Colonic mucosa (tissue), 4 donors: ENCODE results near the gene FAM9C. TPM values are rescaled to one million over a fixed set of nuclear protein-coding genes. Genes with fewer than 3 reads are reported as not detected.

Experiments used
- DNase-seq: peaks from one replicate; pipeline ENCODE4 v3.0.0-alpha.2; 2020
- H3K27ac ChIP-seq: fragments of 200-600 bp; one replicate; pipeline ENCODE4 v1.8.0; 2021
- H3K27me3 ChIP-seq: fragments of 200-600 bp; one replicate; pipeline ENCODE4 v1.8.0; 2021
- H3K36me3 ChIP-seq: fragments of 200-600 bp; one replicate; pipeline ENCODE4 v1.8.0; 2021
- H3K4me1 ChIP-seq: fragments of 200-600 bp; one replicate; pipeline ENCODE4 v1.8.0; 2021; ENCODE audit warnings: mild to moderate bottlenecking
- H3K4me3 ChIP-seq: fragments of 200-600 bp; one replicate; pipeline ENCODE4 v1.8.0; 2021
- H3K9ac ChIP-seq, 2 donors: one replicate each; pipeline ENCODE4 v1.7.0; 2013; ENCODE audit warnings: control low read depth in 2 of 2, low read depth in 2 of 2, low read length in 2 of 2
- H3K9me3 ChIP-seq: fragments of 200-600 bp; one replicate; pipeline ENCODE4 v1.8.0; 2021
- intact Hi-C: fragments of 100-400 bp; cut with DNase I; formaldehyde crosslinking; loops from one replicate; pipeline ENCODE4 v1.14.1; 2022
- total RNA-seq, 2 donors: library from RNA; stranded (reverse); fragmentation: NEBNext Ultra II Directional in 1 of 2; extraction: Animal tissue kit (Norgen Biotek cat#: 25700) in 1 of 2; gene quantifications; one replicate each; pipeline ENCODE4 v1.2.1, GENCODE V29; 2021
- TF ChIP-seq, protein P1 (sequence below): fragments of 200-600 bp; IDR thresholded peaks from one replicate; pipeline ENCODE4 v1.8.0; 2022; ENCODE audit warnings: antibody characterized with exemption, mild to moderate bottlenecking
- donor health status: healthy.
- donor health status: DM: no; HTN: no; CAD: no.
- donor health status: DM: no; HTN: no; CAD: no.

The FAM9C gene
- total RNA-seq, 2 donors from 2014 or later = not detected

DNA sequence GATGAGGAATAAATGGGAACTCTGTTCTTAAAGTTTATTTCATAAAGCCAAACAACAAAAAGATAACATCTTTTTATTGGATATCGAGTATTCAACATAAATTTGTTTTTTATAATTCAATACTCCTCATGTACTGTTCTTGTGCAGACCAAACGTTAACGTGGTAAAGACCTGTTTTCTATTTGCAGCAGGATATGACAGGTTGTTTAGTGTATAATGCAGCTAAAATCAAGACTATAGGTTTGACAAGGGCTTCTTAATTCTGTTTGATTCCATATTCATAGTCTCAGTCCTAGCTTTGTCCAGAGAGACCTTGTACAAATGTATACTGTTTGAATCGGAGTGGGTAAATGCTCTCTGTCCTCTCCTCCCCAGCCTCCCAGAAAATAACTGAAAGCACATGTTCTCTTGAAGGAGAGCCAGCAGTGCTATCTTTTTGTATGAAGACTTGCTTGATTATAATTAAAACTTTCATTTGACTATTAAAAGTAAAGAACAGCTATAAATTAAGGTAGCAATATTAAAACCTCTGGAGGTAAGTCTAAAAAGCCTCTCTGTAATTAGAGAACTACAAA is 51.8 kb downstream of the FAM9C start:
- DNase-seq = no peak
- H3K36me3 ChIP-seq = no peaks in the 10 kb centered on the region
- H3K9me3 ChIP-seq = no peaks in the 10 kb centered on the region
- H3K27me3 ChIP-seq = no peaks in the 10 kb centered on the region
- H3K27ac ChIP-seq = no peak overlapping the region
- no peaks in the 10 kb centered on the region for H3K4me1 ChIP-seq
- no peak overlapping the region for H3K9ac ChIP-seq
- intact Hi-C loops = no loop called here
- H3K4me3 ChIP-seq = no peak overlapping the region
- TF ChIP-seq, protein P1, sequence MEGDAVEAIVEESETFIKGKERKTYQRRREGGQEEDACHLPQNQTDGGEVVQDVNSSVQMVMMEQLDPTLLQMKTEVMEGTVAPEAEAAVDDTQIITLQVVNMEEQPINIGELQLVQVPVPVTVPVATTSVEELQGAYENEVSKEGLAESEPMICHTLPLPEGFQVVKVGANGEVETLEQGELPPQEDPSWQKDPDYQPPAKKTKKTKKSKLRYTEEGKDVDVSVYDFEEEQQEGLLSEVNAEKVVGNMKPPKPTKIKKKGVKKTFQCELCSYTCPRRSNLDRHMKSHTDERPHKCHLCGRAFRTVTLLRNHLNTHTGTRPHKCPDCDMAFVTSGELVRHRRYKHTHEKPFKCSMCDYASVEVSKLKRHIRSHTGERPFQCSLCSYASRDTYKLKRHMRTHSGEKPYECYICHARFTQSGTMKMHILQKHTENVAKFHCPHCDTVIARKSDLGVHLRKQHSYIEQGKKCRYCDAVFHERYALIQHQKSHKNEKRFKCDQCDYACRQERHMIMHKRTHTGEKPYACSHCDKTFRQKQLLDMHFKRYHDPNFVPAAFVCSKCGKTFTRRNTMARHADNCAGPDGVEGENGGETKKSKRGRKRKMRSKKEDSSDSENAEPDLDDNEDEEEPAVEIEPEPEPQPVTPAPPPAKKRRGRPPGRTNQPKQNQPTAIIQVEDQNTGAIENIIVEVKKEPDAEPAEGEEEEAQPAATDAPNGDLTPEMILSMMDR = no peak

DNA sequence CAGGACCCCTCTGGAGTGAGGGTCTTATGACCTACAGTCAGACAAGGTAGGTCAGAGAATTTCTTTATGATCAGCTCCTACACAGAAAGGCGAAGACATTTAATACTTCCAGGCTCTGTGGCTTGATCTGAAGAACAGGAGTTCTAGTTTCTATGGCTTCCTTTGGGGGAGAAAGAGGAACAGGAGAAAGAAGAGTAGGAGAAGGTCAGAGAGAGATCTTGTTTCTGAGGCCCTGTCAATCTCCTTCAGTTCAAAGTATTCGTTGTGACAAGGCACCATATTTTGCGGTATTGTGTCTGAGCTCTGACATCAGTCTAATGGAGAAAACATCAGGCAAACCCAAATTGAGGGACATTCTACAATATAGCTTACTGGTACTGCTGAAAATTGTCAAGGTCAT is 52.8 kb downstream of the FAM9C start:
- no peak overlapping the region for H3K9ac ChIP-seq
- H3K4me1 ChIP-seq = no peaks in the 10 kb centered on the region
- no peaks in the 10 kb centered on the region for H3K9me3 ChIP-seq
- TF ChIP-seq, protein P1 = no peak
- no peak for DNase-seq
- no peak overlapping the region for H3K27ac ChIP-seq
- no peaks in the 10 kb centered on the region for H3K36me3 ChIP-seq
- H3K27me3 ChIP-seq = no peaks in the 10 kb centered on the region
- H3K4me3 ChIP-seq = no peak overlapping the region
- intact Hi-C loops = no loop called here

DNA sequence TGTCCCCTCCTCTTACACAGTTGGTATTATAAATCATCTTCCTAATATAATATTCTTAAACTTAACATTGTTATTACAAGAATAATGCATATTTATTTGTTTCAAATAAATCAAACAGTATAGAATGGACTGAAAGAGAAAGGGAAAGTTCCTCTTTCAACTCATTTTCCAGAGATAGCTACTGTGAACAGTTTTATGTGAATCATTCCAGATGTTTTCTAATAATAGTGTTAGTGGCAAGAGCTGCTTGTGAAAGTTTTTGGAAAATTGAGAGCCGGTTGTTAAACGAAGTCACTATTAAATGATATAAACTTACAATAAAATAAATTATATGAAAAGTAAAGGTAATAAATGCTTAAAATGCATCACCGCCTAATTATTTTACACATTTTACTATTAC is 55.0 kb downstream of the FAM9C start:
- H3K9ac ChIP-seq = no peak overlapping the region
- intact Hi-C loops = no loop called here
- H3K4me1 ChIP-seq = no peaks in the 10 kb centered on the region
- no peaks in the 10 kb centered on the region for H3K36me3 ChIP-seq
- no peak overlapping the region for H3K27ac ChIP-seq
- H3K27me3 ChIP-seq = no peaks in the 10 kb centered on the region
- TF ChIP-seq, protein P1 = no peak
- DNase-seq = no peak
- no peaks in the 10 kb centered on the region for H3K9me3 ChIP-seq
- no peak overlapping the region for H3K4me3 ChIP-seq

DNA sequence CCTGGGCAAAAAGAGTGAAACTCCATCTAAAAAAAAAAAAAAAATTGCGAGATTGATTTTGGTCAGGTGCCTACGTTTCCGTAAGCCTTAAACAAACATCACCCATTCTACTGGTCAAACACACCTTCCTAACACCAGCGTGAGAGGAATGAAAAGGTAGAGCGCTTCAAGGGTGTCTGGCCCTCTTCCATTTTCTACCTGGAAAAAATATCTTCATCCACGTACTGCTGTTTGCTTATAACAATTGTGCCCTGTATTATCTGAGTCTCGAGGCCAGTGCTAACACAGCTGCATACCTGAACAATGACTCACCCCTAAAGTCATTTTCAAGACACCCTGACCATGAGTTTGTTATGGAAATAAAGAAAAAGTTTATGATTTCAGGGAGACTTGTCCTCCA is 55.6 kb downstream of the FAM9C start:
- TF ChIP-seq, protein P1 = no peak
- Histone ChIP-seq H3K9ac (no peak overlapping the region), H3K4me1 (no peaks in the 10 kb centered on the region), H3K4me3 (no peak overlapping the region), H3K27ac (peak overlapping the region; percentile 48), H3K27me3 (no peaks in the 10 kb centered on the region), H3K36me3 (no peaks in the 10 kb centered on the region), H3K9me3 (no peaks in the 10 kb centered on the region)
- no peak for DNase-seq
- intact Hi-C loops = no loop called here

DNA sequence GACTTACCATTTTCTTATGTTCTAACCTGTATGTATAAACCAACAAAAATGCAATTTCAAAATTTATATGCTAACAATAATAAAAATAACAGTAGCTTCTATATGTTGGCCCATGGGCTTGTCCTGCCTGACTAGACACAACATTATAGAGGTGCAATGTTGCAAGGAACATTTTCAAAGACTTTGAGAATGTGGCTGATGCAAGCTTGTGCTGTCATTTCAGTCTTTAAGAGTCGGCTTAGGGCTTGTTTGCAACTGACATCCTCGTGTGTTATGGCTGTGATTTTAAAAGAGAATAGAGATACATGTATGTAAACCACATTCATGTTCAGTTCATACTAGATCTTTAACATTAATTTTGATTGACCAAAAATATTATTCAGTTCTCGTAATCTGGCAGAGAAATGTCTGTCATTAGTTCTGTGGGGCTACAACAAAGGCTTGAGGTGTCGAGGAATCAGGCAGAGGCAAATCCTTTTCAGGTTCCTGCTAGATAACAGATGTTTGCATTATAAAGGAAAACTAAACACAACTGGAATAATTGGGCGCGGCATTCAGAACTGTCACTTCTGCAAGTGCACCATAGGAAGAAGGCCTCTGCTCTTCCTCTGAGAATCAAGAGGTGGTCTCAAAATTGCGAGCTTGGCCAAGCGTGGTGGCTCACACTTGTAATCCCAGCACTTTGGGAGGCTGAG is 56.4 kb downstream of the FAM9C start:
- TF ChIP-seq, protein P1 = no peak
- no peak overlapping the region for H3K4me3 ChIP-seq
- no peaks in the 10 kb centered on the region for H3K4me1 ChIP-seq
- intact Hi-C loops = no loop called here
- peak overlapping the region; percentile 48 for H3K27ac ChIP-seq
- peak overlapping the region in 1 of 2 donors; percentile 38 for H3K9ac ChIP-seq
- no peaks in the 10 kb centered on the region for H3K9me3 ChIP-seq
- no peaks in the 10 kb centered on the region for H3K36me3 ChIP-seq
- no peak for DNase-seq
- H3K27me3 ChIP-seq = no peaks in the 10 kb centered on the region
